Right atrium auricular region (tissue), 2 donors: ENCODE results near the gene DQX1. TPM values are rescaled to one million over a fixed set of nuclear protein-coding genes. Genes with fewer than 3 reads are reported as not detected.

Source experiments
- DNase-seq: peaks from one replicate; pipeline ENCODE4 v3.0.0-alpha.2; 2019; ENCODE audit warnings: low spot score
- H3K27ac ChIP-seq, 2 donors: fragments of 200-600 bp; sonication (generic); 1 replicate in 1 of 2; 2 replicates in 1 of 2; pipeline ENCODE4 v1.5.1; 2016 to 2019
- H3K27me3 ChIP-seq, 2 donors: fragments of 200-600 bp; sonication (generic); one replicate each; pipeline versions ENCODE4 v1.5.1 to v1.6.0; 2017 to 2019
- H3K36me3 ChIP-seq: fragments of 200-600 bp; sonication (generic); one replicate; pipeline ENCODE4 v1.5.1; 2016
- H3K4me1 ChIP-seq, 2 donors: fragments of 200-600 bp; sonication (generic); one replicate each; pipeline versions ENCODE4 v1.5.1 to v1.6.0; 2017 to 2019
- H3K4me3 ChIP-seq, 2 donors: fragments of 200-600 bp; sonication (generic); 1 replicate in 1 of 2; 2 replicates in 1 of 2; pipeline ENCODE4 v1.5.1; 2017 to 2019; ENCODE audit warnings: mild to moderate bottlenecking in 1 of 2, moderate library complexity in 1 of 2
- H3K9me3 ChIP-seq, 2 donors: fragments of 200-600 bp; sonication (generic); one replicate each; pipeline ENCODE4 v1.5.1; 2019
- total RNA-seq, 2 donors: library from RNA; depleted of rRNA; stranded (reverse); fragments of >200 nt; gene quantifications; one replicate each; pipeline ENCODE4 v1.1.0, GENCODE V29; 2016
- TF ChIP-seq, protein P1 (sequence below), 2 donors: fragments of 200-600 bp; sonication (generic); IDR thresholded peaks; one replicate each; pipeline ENCODE4 v1.5.1; 2019; ENCODE audit warnings: antibody characterized with exemption in 2 of 2

Gene DQX1
- total RNA-seq, 2 donors from 2014 or later = not detected

DNA sequence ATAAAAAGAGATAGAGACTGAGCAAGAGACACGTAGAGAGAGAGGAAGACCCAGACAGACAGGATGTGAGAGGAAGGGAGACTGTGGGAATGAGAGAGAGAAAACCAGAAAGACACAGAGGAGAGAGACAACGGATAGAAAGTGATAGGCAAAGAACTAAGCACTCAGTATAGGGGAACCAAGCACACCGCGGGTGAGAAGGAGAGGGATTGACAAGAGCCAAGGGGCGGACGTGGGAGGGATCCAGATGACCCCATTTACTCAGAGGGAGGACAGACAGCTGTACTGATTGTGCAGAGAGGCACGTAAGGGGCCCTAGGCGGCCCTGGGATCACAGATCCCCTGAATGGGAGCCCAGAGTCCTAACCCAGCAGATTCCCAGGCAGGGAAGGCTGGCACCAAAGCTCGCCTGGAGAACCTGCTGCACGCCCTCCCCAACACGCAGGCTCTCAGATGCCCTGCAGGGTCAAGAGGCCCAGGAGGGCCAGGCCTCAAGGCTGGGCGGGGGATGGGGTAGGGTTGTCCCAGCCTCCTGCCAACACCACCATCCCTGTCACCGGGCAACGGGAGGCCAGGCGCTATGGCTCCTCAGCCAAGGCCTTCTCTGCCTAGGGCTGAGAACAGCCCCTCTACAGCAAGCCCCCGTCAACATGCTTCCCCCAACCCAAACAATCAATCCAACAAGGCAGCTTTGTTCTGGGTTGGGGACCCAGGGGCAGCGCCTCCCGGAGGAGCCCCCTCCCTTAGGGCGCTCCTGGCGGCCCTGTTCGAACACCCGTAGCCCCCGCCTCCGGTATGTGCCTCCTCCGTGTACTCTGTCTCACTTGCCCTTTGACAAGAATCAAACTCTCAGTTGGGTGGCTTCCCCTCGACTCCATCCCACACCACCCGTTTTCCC lies 27.1 kb upstream of the DQX1 start:
- peak overlapping the region; percentile 68 to 71 for H3K4me3 ChIP-seq
- TF ChIP-seq, protein P1, sequence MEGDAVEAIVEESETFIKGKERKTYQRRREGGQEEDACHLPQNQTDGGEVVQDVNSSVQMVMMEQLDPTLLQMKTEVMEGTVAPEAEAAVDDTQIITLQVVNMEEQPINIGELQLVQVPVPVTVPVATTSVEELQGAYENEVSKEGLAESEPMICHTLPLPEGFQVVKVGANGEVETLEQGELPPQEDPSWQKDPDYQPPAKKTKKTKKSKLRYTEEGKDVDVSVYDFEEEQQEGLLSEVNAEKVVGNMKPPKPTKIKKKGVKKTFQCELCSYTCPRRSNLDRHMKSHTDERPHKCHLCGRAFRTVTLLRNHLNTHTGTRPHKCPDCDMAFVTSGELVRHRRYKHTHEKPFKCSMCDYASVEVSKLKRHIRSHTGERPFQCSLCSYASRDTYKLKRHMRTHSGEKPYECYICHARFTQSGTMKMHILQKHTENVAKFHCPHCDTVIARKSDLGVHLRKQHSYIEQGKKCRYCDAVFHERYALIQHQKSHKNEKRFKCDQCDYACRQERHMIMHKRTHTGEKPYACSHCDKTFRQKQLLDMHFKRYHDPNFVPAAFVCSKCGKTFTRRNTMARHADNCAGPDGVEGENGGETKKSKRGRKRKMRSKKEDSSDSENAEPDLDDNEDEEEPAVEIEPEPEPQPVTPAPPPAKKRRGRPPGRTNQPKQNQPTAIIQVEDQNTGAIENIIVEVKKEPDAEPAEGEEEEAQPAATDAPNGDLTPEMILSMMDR (IDR thresholded peaks at IDR 0.05) = no peak
- no peaks in the 10 kb centered on the region for H3K9me3 ChIP-seq
- no peak for DNase-seq
- H3K4me1 ChIP-seq = peaks cover 0 to 33% of the 10 kb centered on the region in 2 donors
- H3K27ac ChIP-seq = peak overlapping the region; percentile 85 to 89
- no peaks in the 10 kb centered on the region for H3K27me3 ChIP-seq
- no peaks in the 10 kb centered on the region for H3K36me3 ChIP-seq

DNA sequence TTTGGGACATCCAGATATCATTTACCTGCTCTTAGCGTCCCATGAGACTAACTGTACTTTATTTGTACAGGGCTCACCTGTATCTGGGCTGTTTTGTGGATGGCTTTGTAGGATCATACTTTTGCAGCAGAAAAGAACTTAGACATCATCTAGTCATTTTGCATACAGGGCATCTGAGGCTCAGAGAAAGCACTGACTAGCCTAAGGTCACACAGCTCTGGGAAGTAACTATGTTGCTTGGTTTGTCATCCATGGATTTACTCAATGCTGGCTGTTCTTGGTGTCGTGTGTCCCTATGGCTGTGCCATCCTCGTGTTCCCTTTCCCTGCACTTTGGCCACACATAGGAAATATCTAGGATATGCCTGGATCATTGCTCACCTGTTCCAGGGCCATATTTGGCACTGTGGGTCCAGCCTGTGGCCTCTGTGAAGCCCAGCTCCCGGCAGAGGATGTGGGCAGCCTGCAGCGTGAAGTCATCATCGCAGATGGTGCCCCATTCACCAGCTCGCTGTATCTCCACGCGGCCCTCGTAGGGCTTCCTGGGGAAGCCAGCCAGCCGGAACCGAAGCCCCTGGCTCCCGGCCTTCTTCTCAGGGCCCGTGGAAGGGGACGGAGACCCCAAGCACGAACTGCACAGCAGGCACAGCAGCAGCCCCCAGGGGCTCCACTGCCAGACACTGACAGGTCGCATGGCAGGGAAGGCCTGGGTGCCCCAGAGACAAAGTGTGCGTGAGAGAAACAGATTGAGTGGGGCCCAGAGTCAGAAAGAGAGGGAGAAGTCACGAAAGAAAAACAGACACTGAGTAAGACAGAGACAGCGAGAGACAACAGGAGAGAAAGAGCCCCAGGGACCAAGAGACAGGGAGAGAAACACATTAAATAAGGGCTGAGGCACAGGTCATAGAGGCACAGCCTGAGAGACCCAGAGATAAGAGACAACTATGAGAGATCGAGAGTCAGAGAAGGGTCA lies 26.2 kb upstream of the DQX1 start:
- peak overlapping the region; percentile 68 to 71 for H3K4me3 ChIP-seq
- H3K27me3 ChIP-seq = no peaks in the 10 kb centered on the region
- peaks cover 0 to 34% of the 10 kb centered on the region in 2 donors for H3K4me1 ChIP-seq
- TF ChIP-seq, protein P1 (IDR thresholded peaks at IDR 0.05) = no peak
- no peak overlapping the region for H3K27ac ChIP-seq
- H3K36me3 ChIP-seq = no peaks in the 10 kb centered on the region
- DNase-seq = no peak
- H3K9me3 ChIP-seq = no peaks in the 10 kb centered on the region

DNA sequence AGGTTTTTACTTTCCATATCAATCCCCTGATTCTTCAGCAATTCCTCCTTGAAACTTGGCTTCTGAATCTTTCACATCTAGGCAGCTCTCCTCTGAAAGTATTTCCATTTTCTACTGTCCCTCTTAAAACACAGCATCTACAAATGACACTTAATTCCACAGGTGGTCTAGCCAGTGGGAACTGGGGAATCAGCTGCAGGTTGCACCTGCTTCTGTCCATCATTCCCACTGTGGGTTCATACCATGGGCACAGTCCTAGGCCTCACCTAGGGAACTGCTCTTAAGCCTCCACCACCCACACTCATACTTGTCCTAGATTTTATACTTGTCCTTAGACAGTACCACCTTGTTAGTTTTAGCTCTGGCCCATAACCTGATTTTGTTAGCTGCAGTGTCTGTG lies 25.5 kb upstream of the DQX1 start:
- Histone ChIP-seq H3K27me3 (no peaks in the 10 kb centered on the region), H3K27ac (no peak overlapping the region), H3K36me3 (no peaks in the 10 kb centered on the region), H3K4me1 (peaks cover 0 to 34% of the 10 kb centered on the region in 2 donors), H3K4me3 (no peak overlapping the region), H3K9me3 (no peaks in the 10 kb centered on the region)
- TF ChIP-seq, protein P1 (IDR thresholded peaks at IDR 0.05) = no peak
- DNase-seq = no peak

DNA sequence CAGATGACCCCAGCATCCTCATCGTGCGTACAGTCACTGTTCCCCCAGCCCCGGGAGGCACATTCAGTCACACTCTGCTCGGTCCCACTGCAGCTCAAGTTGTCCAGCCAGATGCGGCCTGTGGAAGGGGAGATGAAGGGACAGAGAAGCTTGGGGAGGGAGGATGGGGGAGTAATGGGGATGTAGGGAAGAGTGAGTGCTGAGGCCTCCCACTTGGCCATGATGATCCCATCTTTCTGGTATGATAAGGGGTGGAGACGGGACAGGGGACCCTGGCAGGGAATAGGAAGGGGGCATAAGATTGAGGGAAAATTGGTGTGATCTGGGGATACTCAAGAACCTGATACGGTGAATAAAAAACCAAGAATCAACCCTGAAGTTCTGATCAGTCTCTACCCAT lies 24.2 kb upstream of the DQX1 start:
- no peaks in the 10 kb centered on the region for H3K27me3 ChIP-seq
- H3K36me3 ChIP-seq = no peaks in the 10 kb centered on the region
- DNase-seq = no peak
- no peaks in the 10 kb centered on the region for H3K9me3 ChIP-seq
- peaks cover 0 to 30% of the 10 kb centered on the region in 2 donors for H3K4me1 ChIP-seq
- TF ChIP-seq, protein P1 (IDR thresholded peaks at IDR 0.05) = no peak
- H3K27ac ChIP-seq = no peak overlapping the region
- H3K4me3 ChIP-seq = no peak overlapping the region

DNA sequence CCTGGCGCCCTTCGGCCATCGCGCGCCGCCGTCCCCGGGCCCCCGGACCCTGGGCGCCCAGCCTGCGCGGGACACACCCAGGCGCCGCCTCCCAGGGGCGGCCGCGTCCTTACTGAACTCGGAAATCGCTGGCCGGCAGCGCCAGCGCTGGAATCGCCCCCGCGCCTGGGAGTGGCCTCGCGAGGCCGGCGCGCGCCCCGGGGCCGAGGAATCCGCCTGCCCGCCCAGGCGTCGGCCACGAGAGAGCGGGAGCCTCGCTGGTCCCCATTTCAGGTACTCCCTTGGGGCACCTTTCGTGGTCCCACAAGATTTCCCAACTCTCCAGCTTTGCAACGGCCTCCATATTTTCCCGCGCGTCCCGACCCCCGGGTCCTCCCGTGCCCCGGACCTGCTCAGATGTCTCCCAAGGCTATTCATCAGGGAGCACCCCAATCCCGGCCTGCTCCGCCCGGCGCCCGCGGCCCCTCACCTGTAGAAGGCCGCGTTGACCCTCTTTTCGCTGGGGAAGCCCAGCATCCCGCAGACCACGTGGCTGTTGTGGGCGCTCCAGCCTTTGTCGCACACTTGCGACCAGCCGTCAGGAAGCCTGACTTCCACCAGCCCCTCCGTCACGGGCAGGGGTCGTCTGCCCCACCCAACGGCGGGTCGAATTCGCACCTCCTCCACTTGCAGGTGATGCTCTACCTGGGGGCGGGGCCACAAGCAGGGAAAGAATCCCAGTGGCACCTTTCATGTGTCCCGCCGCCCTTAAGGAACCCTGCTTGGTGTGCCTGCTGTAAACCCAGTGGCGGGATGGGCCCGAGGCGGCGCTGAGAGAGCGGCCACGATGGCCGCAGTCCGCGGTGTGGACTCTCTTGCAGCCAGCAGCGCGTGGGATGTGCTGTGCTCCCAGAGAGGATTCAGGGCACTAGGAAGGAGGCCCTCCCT lies 23.1 kb upstream of the DQX1 start:
- TF ChIP-seq, protein P1 (IDR thresholded peaks at IDR 0.05) = peak in 1 of 2 donors; percentile 24
- Histone ChIP-seq H3K4me1 (peaks cover 0 to 27% of the 10 kb centered on the region in 2 donors), H3K9me3 (no peaks in the 10 kb centered on the region), H3K4me3 (peak overlapping the region; percentile 31 to 64), H3K36me3 (no peaks in the 10 kb centered on the region), H3K27ac (peak overlapping the region; percentile 72 to 76), H3K27me3 (no peaks in the 10 kb centered on the region)
- peak; percentile 78 for DNase-seq
